Glutamatergic neuron (in vitro differentiated cells): Measurements from ENCODE around the gene DNAH7. TPM values are rescaled to one million over a fixed set of nuclear protein-coding genes. Genes with fewer than 3 reads are reported as not detected.

Experiments
- DNase-seq: peaks from one replicate; pipeline ENCODE4 v3.0.0; 2022
- H3K27ac Mint-ChIP-seq: one replicate; pipeline ENCODE4 v1.8.0; 2020; ENCODE audit warnings: mild to moderate bottlenecking, mixed read lengths, inconsistent platforms; ENCODE audit not compliant: unreplicated experiment
- H3K27me3 Mint-ChIP-seq: one replicate; pipeline ENCODE4 v1.8.0; 2020; ENCODE audit warnings: mild to moderate bottlenecking, moderate library complexity, mixed read lengths, inconsistent platforms; ENCODE audit not compliant: unreplicated experiment
- H3K36me3 Mint-ChIP-seq: one replicate; pipeline ENCODE4 v1.8.0; 2020; ENCODE audit warnings: mild to moderate bottlenecking, mixed read lengths, inconsistent platforms; ENCODE audit not compliant: unreplicated experiment
- H3K4me1 Mint-ChIP-seq: one replicate; pipeline ENCODE4 v1.8.0; 2020; ENCODE audit warnings: mild to moderate bottlenecking, low read depth, mixed read lengths, inconsistent platforms; ENCODE audit not compliant: unreplicated experiment
- H3K4me3 Mint-ChIP-seq: one replicate; pipeline ENCODE4 v1.8.0; 2020; ENCODE audit warnings: mild to moderate bottlenecking, mixed read lengths, inconsistent platforms; ENCODE audit not compliant: unreplicated experiment
- H3K9me3 Mint-ChIP-seq: one replicate; pipeline ENCODE4 v1.8.0; 2020; ENCODE audit warnings: mild to moderate bottlenecking, moderate library complexity, mixed read lengths, inconsistent platforms; ENCODE audit not compliant: unreplicated experiment
- total RNA-seq: library from RNA; stranded (reverse); fragmentation: NEBNext Ultra II Directional; extraction: Animal tissue kit (Norgen Biotek cat#: 25700); gene quantifications from one replicate; pipeline ENCODE4 v1.2.1, GENCODE V29; 2021; ENCODE audit not compliant: unreplicated experiment
- TF ChIP-seq, protein P1 (sequence below): fragments of 200-600 bp; sonication (generic); IDR thresholded peaks from one replicate; pipeline ENCODE4 v1.5.0; 2021; ENCODE audit not compliant: partially characterized antibody, unreplicated experiment

The DNAH7 gene
- total RNA-seq, 1 donor from 2014 or later, result 0.56 TPM

DNA sequence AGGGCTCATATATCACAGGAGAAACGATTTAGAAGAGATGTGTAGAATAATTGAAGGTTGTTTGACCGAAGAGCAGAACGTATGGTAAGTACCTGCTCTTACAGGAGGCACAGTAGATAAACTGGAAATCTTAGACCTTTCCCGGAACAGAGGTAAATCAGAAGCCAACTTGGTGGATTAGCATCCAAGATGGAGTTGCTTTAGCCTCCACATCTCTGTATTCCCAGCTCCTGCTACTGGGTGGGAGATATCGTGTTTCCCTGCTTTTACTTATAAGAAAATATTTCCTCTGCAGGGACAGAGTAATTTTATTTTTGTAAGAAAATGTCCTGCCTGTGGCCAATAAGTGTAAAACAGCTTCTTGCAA is 247.1 kb downstream of the DNAH7 start:
- no peak for DNase-seq
- Mint-ChIP-seq H3K4me3 (no peak overlapping the region), H3K36me3 (no peaks in the 10 kb centered on the region), H3K4me1 (no peaks in the 10 kb centered on the region), H3K9me3 (no peaks in the 10 kb centered on the region), H3K27me3 (no peaks in the 10 kb centered on the region), H3K27ac (no peak overlapping the region)
- TF ChIP-seq, protein P1, sequence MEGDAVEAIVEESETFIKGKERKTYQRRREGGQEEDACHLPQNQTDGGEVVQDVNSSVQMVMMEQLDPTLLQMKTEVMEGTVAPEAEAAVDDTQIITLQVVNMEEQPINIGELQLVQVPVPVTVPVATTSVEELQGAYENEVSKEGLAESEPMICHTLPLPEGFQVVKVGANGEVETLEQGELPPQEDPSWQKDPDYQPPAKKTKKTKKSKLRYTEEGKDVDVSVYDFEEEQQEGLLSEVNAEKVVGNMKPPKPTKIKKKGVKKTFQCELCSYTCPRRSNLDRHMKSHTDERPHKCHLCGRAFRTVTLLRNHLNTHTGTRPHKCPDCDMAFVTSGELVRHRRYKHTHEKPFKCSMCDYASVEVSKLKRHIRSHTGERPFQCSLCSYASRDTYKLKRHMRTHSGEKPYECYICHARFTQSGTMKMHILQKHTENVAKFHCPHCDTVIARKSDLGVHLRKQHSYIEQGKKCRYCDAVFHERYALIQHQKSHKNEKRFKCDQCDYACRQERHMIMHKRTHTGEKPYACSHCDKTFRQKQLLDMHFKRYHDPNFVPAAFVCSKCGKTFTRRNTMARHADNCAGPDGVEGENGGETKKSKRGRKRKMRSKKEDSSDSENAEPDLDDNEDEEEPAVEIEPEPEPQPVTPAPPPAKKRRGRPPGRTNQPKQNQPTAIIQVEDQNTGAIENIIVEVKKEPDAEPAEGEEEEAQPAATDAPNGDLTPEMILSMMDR, result no peak

DNA sequence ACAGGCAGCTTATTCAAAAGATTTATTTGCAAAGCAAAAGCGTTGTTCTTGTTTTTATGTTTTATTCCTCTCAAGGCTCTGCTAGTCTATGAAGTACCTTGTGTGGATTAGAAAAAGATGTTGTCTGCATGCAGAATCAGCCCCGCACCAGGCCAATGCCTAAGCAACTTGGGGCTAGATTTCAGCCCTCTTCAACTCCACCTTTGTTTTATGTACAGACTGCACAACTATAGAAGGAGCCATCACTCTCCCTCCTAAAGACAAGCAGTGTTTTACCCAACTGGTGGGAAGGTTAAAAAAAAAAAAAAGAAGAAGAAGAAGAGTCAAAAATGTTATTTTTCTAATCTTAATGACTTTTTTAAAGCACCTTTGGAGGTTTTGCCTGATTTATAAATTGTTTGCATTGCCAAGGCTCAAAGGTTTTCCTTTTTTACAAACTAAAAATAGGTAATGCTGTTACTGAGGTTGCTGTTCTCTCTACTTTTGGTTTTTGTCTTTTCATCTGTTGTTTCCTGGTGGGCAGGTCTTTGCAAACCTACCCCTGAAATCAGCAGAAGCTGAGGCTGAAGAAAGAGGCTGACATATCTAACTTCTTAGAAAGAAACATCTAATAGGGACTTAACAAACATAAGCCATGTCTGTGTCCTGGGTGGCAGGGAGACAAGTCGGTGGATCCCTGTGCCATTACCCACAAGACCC is 247.6 kb downstream of the DNAH7 start:
- DNase-seq, result no peak
- TF ChIP-seq, protein P1, result no peak
- Mint-ChIP-seq H3K4me3 (no peak overlapping the region), H3K4me1 (no peaks in the 10 kb centered on the region), H3K27me3 (no peaks in the 10 kb centered on the region), H3K9me3 (no peaks in the 10 kb centered on the region), H3K27ac (no peak overlapping the region), H3K36me3 (no peaks in the 10 kb centered on the region)

DNA sequence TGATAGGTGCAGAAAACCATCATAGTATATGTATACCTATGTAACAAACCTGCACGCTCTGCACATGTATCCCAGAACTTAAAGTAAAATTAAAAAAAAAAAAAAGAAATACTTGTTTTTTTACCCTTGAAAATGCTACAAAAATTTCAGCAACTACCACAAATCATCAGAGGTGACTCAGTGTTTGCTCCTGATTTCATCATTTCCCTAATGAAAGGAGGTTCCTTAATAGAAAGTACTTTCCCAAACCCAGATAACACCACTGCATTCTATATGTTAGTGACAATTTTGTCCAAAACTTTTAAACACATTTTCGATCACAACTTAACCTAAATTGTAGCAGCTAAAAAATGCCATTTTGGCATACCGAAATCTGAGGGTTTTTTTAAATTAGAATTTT is 248.3 kb downstream of the DNAH7 start:
- Mint-ChIP-seq H3K36me3 (no peaks in the 10 kb centered on the region), H3K27me3 (no peaks in the 10 kb centered on the region), H3K4me1 (no peaks in the 10 kb centered on the region), H3K4me3 (no peak overlapping the region), H3K9me3 (no peaks in the 10 kb centered on the region), H3K27ac (no peak overlapping the region)
- DNase-seq, result no peak
- TF ChIP-seq, protein P1, result no peak

DNA sequence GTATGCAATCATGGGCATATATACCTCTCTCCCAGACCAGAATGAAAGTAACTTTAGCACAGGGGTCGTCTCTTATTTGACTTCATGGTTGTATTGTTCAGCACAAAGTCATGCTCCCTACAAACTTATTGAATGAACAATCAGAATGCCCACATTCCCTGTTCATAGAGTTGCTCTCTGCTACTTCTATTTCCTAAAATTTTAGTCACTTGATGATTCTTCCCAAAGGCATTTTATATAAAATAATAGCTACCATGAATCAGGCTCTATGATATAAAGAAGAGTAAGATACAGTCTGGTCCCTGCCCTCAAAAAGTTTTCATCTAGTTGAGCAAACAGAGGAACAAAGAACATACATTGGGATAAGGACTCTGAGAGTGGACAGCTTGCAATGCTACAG is 249.4 kb downstream of the DNAH7 start:
- Mint-ChIP-seq H3K36me3 (no peaks in the 10 kb centered on the region), H3K4me1 (no peaks in the 10 kb centered on the region), H3K4me3 (no peak overlapping the region), H3K9me3 (no peaks in the 10 kb centered on the region), H3K27me3 (no peaks in the 10 kb centered on the region), H3K27ac (no peak overlapping the region)
- TF ChIP-seq, protein P1, result no peak
- no peak for DNase-seq

DNA sequence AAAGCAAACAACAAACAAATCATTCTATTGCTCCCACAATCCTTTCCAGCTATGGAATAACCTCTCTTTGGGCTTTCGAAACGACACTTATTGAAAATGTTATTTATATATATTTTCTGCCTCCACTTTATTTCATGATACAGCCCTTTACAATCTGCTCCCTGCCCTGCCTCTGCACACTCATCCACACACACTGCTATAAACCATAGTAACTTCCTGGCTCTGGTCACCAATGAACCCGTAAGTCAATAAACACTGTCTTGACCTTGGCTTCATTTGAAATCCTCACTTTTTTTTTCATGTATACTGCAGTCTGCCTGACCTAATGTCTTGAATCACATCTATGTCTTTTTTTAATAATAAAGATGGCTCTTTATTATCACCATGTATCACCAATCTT is 250.1 kb downstream of the DNAH7 start:
- no peak for DNase-seq
- Mint-ChIP-seq H3K27ac (no peak overlapping the region), H3K9me3 (no peaks in the 10 kb centered on the region), H3K4me1 (no peaks in the 10 kb centered on the region), H3K4me3 (no peak overlapping the region), H3K36me3 (no peaks in the 10 kb centered on the region), H3K27me3 (no peaks in the 10 kb centered on the region)
- TF ChIP-seq, protein P1, result no peak
